Measurements from ENCODE around the gene THYN1.

DNA sequence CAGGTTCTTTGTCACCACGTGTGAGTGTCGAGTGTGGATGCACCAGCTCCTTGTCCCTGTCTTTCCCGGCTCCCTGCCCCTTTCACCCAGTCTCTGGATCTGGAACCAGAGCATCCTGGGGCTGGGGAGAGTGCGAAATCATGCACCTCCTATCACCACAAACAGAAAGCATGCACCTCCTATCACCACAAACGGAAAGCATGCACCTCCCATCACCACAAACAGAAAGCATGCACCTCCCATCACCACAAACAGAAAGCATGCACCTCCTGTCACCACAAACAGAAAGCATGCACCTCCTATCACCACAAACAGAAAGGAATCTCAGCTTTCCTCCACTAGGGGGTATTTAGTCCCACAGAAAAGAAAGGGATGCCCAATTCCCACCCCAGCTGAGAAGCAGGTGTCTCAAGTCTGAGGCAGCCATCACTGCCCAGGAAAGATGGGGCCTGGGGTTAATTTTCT, 17.1 kb upstream of the THYN1 start:
- TF ChIP-seq POLR2A (IDR thresholded peaks at IDR 0.05) (no peak), CTCF (IDR thresholded peaks at IDR 0.05) (no peak)

All from uterus (tissue), 2 donors.